Stimulated activated naive CD4-positive, alpha-beta T cell treated with Interleukin-2 at 50 U/mL for 16 hours (primary cell): ENCODE measurements around the gene SLC6A13.

Source experiments
- DNase-seq: peaks from one replicate; lab custom pipeline; 2025; lab: John Stamatoyannopoulos, UW

The SLC6A13 gene

DNA sequence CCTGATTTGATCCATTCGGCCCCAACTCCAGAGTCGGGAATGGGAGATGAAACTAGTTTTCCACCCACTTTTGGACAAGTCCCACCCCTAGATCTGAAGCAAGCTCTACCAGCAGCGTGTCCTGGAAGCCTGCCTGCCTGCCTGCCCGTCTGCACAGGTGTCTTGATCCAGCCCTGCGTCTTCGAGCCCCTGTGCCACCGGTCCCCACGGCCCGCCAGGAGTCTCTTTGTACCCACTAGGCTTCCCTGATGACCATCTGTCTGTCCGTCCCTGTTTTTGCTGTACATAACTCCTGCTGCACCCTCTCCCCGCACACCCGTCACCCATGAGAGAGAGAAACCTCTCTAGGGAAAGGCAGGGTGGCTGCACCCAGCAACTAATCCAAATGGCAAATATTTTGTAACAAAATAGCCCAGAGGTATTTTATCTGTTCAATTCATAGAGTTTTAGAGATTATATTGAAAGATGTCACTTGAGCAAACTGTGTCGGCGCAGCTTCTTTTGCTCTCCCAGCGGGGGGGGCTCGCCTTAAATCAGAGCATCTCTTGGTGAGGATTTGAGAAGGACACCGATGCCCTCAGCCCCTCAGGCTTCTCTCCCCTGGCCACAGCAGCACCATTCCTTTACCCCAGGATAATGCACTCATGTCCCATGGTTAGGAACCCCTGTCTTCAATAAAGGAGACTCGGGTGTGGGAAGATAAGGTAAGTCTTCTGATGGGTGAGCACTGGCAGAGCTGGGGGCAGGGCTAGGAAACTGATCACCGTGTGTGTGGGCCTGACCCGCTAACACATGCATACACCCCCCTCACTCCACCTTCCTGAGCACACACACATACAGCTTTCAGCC is 84.4 kb downstream of the SLC6A13 start:
- no peak for DNase-seq

GRCh38 chr12:177336-177979 is 85.2 kb downstream of the SLC6A13 start:
- no peak for DNase-seq

- DNase-seq: no peak
These were observed 86.1 kb downstream of the SLC6A13 start for GRCh38 chr12:176321-177181.

DNA sequence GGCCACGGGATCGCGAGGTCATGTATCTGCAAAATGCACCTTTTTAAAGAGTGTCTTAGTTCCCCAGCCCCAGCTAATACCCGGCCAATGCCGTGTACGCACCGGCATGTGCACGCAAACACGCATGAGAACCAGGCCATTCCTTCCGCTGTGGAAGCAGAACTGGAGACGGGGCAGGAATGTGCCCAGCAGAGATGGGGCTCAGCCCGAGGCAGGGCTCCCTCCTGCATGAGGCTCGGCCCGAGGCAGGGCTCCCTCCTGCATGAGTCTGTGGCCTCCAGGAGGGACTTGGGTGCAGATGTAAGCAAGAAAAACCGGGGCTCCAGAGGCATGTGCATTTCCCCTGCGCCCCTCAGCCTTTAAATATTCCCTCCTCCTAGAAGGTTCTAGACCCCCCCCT is 86.9 kb downstream of the SLC6A13 start:
- no peak for DNase-seq

- DNase-seq: no peak
These were observed 87.4 kb downstream of the SLC6A13 start for GRCh38 chr12:175250-175649.

DNA sequence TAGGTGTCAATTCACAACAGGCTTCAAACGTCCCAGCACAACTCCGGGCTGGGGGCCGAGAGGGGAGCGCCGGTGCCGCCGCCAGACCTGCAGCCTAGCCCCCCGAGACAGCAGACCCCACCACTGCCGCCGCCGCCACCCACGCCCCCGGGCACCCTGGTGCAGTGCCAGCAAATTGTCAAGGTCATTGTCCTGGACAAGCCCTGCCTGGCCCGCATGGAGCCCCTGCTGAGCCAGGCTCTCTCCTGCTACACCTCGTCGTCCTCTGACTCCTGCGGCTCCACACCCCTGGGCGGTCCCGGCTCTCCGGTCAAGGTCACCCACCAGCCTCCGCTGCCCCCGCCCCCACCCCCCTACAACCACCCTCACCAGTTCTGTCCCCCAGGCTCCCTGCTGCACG is 88.0 kb downstream of the SLC6A13 start:
- no peak for DNase-seq

DNA sequence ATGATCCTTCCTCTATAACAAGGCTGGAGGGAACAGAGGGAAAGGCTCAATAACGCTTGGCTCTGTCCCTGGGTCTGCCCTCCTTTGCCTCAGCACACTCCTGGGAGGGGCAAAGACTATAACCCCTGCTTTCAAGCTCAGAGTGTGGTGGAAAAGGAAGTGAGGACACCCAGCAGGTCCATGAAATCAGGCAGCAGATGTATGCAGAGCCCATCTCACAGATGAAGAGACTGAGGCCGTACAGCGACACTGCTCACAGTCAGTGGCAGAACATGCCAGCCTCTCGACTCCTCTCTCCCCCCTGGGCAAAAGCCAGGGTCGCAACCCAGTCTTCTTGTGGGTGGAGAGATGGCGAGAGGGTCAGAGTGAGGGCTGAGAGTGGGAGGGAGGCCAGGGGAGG is 88.5 kb downstream of the SLC6A13 start:
- no peak for DNase-seq

- no peak for DNase-seq
These were observed 89.9 kb downstream of the SLC6A13 start for GRCh38 chr12:172732-173161.

GRCh38 chr12:171743-172676 is 90.6 kb downstream of the SLC6A13 start:
- DNase-seq: no peak

DNA sequence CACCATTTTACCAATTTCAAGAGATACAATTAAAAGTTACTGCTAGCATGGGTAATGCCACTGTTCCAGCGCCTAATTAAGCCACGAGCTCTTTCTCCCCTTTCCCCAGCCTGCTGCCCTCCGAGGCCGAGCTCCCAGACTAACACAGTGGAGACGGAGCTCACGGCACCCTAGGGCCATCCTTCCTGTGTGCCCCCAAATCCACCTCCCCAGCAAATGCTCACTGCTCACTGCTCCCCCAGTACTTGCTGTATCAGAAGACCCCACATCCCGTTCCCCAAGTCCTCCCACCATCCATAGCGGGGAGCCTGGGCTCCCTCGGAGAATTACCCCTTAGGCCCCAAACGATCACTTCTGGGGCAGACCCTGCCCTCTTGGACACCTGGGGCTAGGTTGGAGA is 91.4 kb downstream of the SLC6A13 start:
- DNase-seq: no peak
